HFFc6 (cell line): ENCODE results near the gene CABCOCO1. TPM values are rescaled to one million over a fixed set of nuclear protein-coding genes. Genes with fewer than 3 reads are reported as not detected.

ENCODE experiments used
- DNase-seq: peaks from one replicate; pipeline ENCODE4 v3.0.0-alpha.2; 2018
- H3K27ac Mint-ChIP-seq: 2 replicates; pipeline ENCODE4 v1.8.0; 2020; ENCODE audit warnings: mild to moderate bottlenecking, mixed read lengths
- H3K27me3 Mint-ChIP-seq: 2 replicates; pipeline ENCODE4 v1.8.0; 2021; ENCODE audit warnings: mild to moderate bottlenecking, moderate library complexity, mixed read lengths; ENCODE audit not compliant: insufficient read depth
- H3K36me3 Mint-ChIP-seq: 2 replicates; pipeline ENCODE4 v1.8.0; 2021; ENCODE audit warnings: low read depth, mixed read lengths
- H3K4me1 Mint-ChIP-seq: 2 replicates; pipeline ENCODE4 v1.8.0; 2020; ENCODE audit warnings: low read depth, mixed read lengths
- H3K4me3 Mint-ChIP-seq: 2 replicates; pipeline ENCODE4 v1.8.0; 2020; ENCODE audit warnings: mild to moderate bottlenecking, moderate library complexity, mixed read lengths
- H3K9me3 Mint-ChIP-seq: 2 replicates; pipeline ENCODE4 v1.8.0; 2020; ENCODE audit warnings: mild to moderate bottlenecking, mixed read lengths
- CTCF ChIP-seq: fragments of 200-600 bp; sonication (generic); IDR thresholded peaks from 2 replicates; pipeline ENCODE4 v1.5.0; 2021; ENCODE audit warnings: antibody characterized with exemption, mild to moderate bottlenecking
- total RNA-seq, 6 experiments: library from RNA; stranded (reverse); fragmentation: NEBNext Ultra II Directional; extraction: Animal tissue kit (Norgen Biotek cat#: 25700); gene quantifications; 2 replicates in 1 of 6; 3 replicates in 5 of 6; pipeline ENCODE4 v1.2.3, GENCODE V29; 2021

Gene CABCOCO1
- total RNA-seq, 6 experiments from 2014 or later, result 0.15 to 0.45 (median 0.31) TPM; not detected in 1

DNA sequence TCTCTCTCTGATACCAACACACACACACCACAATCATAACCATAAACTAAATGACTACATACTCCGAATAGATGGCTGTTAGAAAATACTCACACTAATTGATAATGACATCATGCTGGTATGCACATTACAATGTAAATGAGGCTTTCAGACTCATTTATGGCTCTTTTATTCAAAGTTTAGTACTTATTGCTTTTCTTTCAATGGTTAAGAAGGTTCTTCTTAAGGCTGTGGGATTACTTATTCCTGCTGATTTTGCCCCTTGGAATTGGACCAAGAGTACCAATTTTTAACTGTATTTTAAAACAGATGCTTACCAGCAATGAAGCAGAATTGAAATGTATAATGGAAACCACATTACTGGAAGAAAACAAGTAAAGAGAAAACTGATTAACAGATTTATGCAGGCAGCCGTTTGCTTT, 20.6 kb upstream of the CABCOCO1 start:
- no peak for DNase-seq
- Mint-ChIP-seq H3K27ac (no peak overlapping the region; the same call in 1 of the 2 replicates), H3K36me3 (no peaks in the 10 kb centered on the region), H3K9me3 (no peaks in the 10 kb centered on the region), H3K4me3 (peak overlapping the region; percentile 79), H3K4me1 (peaks cover 38% of the 10 kb centered on the region), H3K27me3 (peaks cover 2% of the 10 kb centered on the region; the same call in 1 of the 2 replicates)
- TF ChIP-seq CTCF, result no peak

DNA sequence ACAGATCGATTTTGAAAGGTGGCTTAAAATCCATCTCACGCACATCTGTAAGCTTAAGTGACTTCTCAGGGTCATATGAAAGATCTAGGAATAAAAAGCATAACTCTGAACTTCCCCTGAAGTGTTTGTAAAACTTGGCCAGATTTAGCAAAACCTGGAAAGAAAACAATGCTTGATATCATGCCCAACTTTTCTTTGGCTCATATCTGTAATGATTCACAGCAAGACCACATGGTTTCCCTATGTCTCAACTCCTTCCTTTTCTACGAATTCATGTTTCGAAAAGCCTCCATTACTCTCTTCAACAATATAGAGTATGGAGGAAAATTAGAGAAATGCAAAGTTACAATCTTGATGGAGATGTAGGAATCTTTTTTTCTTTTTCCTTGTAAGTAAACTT, 20.1 kb upstream of the CABCOCO1 start:
- peak; percentile 45 for DNase-seq
- no peaks in the 10 kb centered on the region for H3K9me3 Mint-ChIP-seq
- H3K27me3 Mint-ChIP-seq, result peaks cover 2% of the 10 kb centered on the region; the same call in 1 of the 2 replicates
- H3K36me3 Mint-ChIP-seq, result no peaks in the 10 kb centered on the region
- peaks cover 38% of the 10 kb centered on the region for H3K4me1 Mint-ChIP-seq
- peak overlapping the region; percentile 60 for H3K27ac Mint-ChIP-seq
- H3K4me3 Mint-ChIP-seq, result peak overlapping the region; percentile 79
- no peak for TF ChIP-seq CTCF

- no peaks in the 10 kb centered on the region for H3K9me3 Mint-ChIP-seq
- peaks cover 38% of the 10 kb centered on the region for H3K4me1 Mint-ChIP-seq
- H3K27me3 Mint-ChIP-seq, result no peaks in the 10 kb centered on the region
- TF ChIP-seq CTCF, result no peak
- H3K4me3 Mint-ChIP-seq, result peak overlapping the region; percentile 79
- DNase-seq, result peak; percentile 56
- H3K36me3 Mint-ChIP-seq, result no peaks in the 10 kb centered on the region
- H3K27ac Mint-ChIP-seq, result peak overlapping the region; percentile 60
These were observed 19.4 kb upstream of the CABCOCO1 start for GRCh38 chr10:61643316-61643751.

DNA sequence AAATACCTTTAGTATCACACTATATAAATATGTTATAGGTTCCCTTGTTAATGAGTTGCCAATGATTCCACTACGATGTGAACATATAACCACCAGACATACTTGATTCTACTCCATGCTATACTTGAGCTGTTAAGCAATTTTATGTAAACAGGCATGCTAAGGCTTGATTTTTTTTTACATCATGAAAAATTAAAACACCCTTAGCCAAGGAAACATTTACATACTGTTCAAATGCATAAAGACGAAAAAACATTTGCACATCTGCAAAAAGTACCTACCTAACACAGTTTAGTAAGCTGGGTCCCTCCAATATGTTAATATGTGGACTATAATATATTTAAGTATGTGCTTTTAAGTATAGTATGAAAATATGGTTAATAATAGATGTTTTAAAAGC, 9.0 kb upstream of the CABCOCO1 start:
- H3K36me3 Mint-ChIP-seq, result no peaks in the 10 kb centered on the region

DNA sequence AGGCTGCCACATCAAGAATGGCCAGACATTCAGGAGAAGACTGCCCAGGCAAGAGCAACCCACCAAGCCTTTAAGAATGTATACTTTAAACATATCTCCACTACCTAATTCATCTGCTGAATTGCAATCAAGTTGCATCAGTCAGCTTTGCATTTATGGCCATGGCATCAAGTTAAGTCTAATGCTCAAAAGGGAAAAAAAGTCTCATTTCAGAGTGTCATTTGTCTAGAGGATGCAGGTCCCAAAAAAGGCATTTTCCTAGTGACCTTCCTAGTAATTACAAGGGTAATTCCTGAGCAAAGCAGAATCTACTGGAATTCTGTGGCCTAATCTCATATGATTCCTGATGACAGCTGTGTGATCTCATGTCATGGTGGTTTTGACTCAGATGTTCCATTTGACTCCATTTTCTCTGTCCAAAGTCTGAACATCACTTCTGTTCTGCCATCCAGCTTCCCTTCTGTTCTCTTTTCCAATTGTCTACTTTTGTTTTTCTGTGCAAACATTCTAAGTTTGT, 7.3 kb upstream of the CABCOCO1 start:
- H3K4me1 Mint-ChIP-seq, result no peaks in the 10 kb centered on the region
- H3K9me3 Mint-ChIP-seq, result no peaks in the 10 kb centered on the region
- no peak overlapping the region for H3K4me3 Mint-ChIP-seq
- no peaks in the 10 kb centered on the region for H3K36me3 Mint-ChIP-seq
- H3K27me3 Mint-ChIP-seq, result no peaks in the 10 kb centered on the region
- TF ChIP-seq CTCF, result no peak
- no peak for DNase-seq
- H3K27ac Mint-ChIP-seq, result no peak overlapping the region

More for the DNA sequence above, 9.0 kb upstream of the CABCOCO1 start:
- Mint-ChIP-seq H3K4me3 (no peak overlapping the region), H3K4me1 (no peaks in the 10 kb centered on the region), H3K27ac (no peak overlapping the region), H3K9me3 (no peaks in the 10 kb centered on the region), H3K27me3 (no peaks in the 10 kb centered on the region)
- DNase-seq, result no peak
- TF ChIP-seq CTCF, result no peak
